HG03135 (cell line): Measurements from ENCODE around the gene IFT57.
"Not testable (repeated sequence)": the region's sequence is repeated elsewhere in the genome, so short reads cannot be mapped to it uniquely, and the experiment has no call there.

Experiments used
- ATAC-seq: cut with Tn5 transposase; IDR thresholded peaks from one replicate; pipeline ENCODE4 v1.9.1; 2021; ENCODE audit warnings: mild to moderate bottlenecking, moderate library complexity; ENCODE audit not compliant: unreplicated experiment

IFT57 gene

DNA sequence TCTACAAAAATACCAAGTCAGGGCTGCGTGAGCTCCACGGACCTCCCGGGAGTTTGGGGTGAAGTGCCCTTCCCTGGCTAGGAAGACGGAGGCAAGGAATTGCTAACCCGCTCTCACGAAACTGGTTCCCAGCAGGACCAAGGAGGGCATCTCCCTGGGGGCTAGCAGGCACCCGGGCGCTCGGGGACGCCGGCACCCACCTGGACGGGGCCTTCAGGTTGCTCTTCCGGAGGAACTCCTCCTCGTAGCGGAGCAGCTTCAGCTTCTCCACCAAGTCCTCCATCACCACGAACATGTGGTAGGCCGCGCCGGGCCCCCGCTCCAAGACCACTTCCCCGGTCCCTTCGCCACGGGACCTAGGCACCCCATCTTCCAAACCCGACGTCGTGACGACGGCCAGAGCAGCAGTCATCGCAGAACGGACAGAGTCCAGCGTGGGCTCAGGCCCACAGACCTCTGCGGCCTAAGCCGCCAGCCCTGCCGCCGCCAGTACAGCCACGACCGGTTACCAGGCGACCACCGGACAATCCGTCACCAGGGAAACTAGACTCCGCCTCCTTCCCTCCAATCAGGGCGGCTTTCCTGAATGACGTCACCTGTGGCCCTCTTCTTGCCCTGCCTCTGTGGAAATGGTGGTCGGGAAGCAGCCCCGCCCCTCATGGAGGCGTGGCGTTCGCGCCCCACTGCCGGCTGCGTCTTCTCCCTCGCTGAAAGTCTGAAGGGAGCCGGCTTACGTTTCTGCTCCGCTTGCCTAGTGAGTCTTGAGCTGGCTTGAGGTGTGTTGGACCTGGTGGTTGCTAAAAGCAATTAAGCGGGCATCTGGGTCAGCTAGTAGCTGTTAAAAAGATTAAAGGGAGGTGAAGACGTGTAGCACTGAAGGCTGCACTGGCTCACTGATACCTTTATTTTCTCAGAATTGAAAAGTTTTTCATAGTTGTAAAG, at the start of gene IFT57:
IFT57 (minus strand) TSS at position 514 of the 942 bp plus-strand sequence; CDS start at position 412, 102 bp downstream.
- peak; percentile 94 for ATAC-seq

- ATAC-seq = no peak
These were observed 49.4 kb upstream of the IFT57 start for GRCh38 chr3:108271626-108272025.

DNA sequence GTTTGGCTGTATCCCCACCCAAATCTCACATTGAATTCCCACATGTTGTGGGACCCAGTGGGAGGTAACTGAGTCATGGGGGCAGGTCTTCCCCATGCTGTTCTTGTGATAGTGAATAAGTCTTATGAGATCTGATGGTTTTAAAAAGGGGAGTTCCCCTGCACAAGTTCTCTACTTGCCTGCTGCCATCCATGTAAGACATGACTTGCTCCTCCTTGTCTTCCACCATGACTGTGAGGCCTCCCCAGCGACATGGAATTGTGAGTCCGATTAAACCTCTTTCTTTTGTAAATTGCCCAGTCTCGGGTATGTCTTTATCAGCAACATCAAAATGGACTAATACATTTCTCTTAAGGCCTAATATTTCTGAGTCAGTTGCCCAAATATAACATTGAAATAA, 46.0 kb upstream of the IFT57 start:
- ATAC-seq = not testable (repeated sequence)

GRCh38 chr3:108264534-108265298, 42.5 kb upstream of the IFT57 start:
- ATAC-seq = peak; percentile 85

DNA sequence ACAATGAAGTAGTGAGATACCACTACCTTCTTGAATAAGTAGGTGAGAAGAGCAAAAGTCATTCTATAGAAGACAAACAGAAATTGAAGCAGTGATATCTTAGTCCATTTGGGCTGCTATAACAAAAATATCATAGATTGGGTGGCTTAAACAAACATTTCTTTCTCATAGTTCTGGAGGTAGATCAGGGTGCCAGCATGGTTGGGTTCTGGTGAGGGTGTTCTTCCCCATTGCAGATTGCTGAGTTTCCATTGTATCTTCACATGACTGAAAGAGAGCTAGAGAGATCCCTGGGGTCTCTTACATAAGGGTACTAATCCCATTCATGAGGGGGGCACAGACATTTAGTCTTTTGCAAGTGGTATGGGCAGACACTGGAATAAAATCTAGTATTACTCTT, 32.9 kb upstream of the IFT57 start:
- no peak for ATAC-seq

- ATAC-seq = no peak
These were observed 29.6 kb upstream of the IFT57 start for GRCh38 chr3:108251844-108252243.

DNA sequence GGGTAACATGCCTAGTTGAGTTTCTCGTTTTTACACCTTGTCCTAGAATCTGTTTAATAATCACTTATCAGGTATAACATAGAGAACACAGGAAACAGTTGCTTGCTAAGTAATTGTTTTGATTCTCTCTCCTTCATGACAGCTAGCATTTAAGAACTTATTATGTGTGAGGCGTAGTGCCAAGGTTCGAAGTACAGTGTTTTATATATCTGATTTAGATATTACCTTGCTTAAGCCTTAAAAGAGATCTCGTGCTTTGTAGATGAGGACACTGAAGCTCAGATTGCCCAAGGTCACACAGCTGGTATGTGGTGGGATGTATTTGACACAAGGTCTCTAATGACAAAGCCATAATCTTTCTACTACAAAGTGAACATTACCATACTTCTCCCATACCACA, 29.0 kb upstream of the IFT57 start:
- ATAC-seq = no peak

GRCh38 chr3:108250626-108251025, 28.4 kb upstream of the IFT57 start:
- ATAC-seq = no peak

DNA sequence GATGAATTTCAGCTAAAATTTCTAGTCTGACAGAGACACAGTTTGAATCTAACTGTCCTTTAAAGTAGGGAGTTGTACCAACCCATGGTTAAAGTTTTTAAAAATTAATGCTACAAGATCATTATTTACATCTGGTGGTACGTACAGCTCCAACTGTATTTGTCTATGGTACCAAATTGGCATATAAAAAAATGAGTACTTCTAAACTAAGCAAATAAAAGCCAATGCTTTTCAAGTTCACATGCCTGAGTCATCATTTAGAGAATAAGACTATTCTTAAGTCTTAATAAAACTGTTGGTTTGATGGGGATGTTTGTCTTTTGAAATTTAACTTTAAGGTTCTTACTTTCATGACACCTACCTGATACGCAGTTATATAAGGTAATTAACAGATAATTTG, 21.0 kb upstream of the IFT57 start:
- ATAC-seq = no peak

DNA sequence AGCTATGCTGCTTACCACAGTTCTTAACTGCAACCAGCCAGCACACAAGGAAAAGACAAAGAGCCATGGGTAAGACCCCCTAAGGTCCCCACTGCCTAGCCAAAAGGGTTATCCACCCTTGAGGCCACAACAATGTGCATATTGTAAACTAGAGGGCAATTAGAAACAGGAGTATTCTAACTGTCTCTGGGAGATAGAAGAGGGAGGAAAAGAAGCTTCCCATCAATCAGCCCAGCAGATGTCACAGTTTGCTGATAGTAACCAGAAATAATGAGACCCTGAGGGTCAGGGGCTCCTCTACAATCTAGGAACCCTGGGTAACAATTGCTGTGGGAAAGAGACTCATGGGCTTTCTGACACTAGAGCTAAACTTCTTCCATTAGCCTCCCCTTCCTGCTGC, 20.6 kb upstream of the IFT57 start:
- no peak for ATAC-seq

- ATAC-seq = no peak
These were observed 19.5 kb upstream of the IFT57 start for GRCh38 chr3:108241721-108242120.

DNA sequence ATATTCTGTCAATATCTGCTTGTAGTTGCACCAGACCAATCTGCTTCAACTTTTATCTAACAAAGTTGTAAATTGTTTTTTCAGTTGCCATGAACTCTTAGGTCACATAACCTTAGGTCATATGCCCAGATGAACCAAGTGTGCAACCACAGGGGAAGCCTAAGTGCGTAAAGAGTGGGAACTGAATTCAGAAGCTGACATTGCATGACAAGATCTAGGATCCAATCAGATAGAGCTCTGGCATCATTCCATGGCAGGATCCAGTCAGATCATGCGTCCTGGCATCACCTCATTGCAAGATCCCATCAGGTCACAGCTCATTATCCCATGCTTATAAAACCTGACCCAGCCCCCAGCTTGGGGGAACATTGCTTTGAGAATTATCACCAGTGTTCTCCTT, 18.9 kb upstream of the IFT57 start:
- ATAC-seq = no peak

- ATAC-seq = no peak
These were observed 16.9 kb upstream of the IFT57 start for GRCh38 chr3:108239082-108239481.

DNA sequence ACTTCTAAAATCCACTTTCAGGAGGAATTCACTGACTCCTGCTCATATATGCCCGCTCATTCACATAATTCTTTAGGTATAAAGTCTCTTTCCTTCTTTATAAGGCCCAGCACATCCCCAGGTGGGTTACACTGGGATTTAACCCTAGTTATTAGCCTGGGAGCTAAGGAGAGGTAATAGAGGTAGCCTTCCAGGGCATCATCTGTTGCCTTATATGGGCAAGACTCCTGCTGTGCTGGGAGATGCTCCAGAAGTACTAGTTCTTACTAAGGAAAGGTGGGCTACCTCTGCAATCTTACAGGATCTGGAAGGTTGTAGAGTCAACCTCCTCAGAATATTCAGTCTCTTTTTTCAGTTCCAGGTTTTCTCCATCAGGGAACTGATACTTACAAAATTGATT, 13.1 kb upstream of the IFT57 start:
- no peak for ATAC-seq

DNA sequence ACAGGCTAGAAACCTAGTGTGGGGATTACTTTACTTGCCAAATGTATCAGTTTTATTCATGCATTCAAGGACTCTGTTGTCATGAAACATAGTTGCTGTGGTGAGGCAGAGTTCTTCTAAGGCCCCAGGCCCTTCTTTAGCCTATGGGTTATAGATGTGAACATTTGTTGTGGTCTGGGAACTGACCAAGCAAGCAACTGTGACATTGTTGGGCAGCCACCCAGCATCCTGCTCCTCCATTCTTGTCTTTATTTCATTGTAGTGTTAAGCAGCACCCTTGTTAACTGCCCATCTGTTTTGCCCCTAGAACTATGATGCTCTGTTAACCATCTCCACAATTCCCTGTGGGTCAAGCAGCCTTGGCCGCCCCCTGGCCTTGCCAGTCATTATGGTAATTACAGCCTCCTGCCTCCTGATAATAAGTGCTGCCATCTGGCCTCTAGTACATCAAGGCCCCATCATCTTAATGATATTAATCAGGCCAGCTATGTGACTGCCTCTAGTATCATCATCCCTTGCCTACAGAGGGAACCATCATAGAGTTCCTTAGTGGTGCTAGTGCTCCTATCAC, 12.2 kb upstream of the IFT57 start:
- ATAC-seq = no peak

DNA sequence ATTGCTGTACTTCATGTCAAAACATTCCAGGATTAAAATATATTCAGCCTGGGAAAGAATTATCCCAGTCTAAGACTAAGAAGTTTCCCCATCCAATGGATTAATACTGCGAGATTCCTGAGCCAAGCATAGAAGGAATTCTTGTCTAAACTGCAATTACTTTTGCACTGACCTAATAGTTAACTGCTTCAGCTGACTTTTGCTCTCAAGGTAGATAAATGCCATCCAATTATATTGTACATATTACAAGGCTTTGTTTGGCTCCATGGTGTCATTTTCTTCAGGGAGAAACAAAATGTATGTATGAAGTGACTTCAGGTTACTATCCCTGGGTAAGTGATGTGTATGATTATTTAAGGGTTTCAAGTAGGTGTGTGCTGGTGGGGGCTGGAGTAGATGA, 6.1 kb upstream of the IFT57 start:
- ATAC-seq = no peak

DNA sequence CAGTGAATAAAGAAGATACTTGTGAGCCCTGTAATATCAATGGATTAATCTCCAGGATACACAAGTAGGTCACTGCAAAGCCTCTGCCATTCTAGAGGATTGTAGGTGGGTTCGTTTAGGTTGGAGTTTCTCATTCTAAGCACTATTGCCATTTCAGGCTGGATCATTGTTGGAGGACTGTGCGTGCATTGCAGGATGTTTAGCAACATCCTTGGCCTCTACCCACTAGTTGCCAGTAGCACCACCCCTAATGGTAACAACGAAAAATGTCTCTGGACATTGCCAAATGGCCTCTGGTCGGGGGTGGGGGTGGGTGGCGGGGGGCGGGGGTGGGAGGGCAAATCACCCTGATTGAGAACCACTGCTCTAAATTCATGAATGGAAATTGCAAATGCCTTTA, 4.9 kb upstream of the IFT57 start:
- no peak for ATAC-seq

DNA sequence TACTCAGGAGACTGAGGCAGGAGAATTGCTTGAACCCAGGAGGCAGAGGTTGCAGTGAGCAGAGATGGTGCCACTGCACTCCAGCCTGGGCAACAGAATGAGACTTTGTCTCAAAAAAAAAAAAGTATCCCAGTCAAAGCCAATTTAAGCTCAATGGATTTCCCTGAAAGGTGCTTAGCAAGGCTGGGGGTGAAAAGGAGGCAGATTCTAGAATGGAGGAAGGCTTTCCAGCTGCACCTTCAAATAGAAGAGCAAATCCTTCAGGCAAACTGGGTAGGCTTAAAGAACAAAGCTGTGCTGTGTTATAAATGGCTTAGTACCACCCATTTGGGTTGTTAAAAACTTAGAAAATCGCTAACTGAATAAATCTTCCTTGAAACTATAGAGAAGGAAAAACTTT, 3.0 kb upstream of the IFT57 start:
- no peak for ATAC-seq

DNA sequence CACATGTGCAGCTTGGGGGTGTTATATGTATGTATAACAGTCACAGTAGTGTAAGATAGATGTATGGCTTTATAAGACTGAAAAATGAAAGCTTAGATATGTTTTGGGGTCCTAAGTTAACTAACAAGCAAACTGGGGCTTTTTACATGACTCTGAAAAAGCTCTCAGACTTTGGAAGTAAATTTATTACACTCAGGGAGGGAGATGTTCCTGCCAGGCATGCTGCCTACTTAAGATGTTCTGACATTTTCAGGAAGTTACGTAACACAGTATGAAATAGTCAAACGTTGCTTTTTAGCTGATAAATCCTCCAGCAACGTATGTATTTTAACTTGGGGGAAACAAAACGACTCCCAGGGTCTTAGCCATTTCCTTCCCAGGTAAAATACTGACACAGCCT, 1.7 kb upstream of the IFT57 start:
- ATAC-seq = no peak

DNA sequence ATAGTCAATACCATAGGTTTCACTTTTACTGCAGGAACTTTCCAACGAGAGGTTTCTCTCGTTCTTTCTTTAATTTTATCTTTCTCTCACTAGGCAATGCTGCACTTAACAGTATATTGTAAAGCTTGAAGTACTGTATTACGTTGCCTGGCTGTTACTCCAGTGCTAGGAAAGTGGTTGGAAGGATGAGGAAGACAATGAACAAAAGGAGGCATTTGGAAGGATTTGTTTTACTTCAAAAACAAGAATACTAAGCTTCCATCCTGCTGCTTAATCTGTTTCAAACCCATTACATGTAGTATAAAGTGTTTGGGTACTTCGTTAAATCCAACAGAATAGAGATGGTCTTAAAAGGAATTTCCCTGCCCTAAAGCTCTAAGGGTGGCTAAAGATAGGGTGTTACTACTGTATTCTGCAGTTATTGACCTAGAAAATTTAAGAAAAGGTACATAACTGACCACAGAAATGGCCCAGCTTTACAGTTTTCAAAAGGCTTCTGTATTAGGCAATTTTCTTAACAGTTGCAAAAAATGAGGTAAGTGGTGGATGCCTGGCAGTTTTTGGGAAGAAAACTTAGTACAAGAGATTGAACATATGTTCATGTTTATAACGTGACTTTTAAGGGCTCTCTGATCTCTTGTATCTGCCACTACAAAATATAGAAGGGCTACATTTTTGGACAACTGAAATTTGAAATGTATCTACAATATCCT, 785 bp upstream of the IFT57 start:
- no peak for ATAC-seq

- no peak for ATAC-seq
These were observed 831 bp downstream of the IFT57 start for GRCh38 chr3:108221393-108221792.
